ENCODE results near the gene IFIT1B. TPM values are rescaled to one million over a fixed set of nuclear protein-coding genes. Genes with fewer than 3 reads are reported as not detected.

The IFIT1B gene
- total RNA-seq, 2 donors from 2014 or later = not detected

DNA sequence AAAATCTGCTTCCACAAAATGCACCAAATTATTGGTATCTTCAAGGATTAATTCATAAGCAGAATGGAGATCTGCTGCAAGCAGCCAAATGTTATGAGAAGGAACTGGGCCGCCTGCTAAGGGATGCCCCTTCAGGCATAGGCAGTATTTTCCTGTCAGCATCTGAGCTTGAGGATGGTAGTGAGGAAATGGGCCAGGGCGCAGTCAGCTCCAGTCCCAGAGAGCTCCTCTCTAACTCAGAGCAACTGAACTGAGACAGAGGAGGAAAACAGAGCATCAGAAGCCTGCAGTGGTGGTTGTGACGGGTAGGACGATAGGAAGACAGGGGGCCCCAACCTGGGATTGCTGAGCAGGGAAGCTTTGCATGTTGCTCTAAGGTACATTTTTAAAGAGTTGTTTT lies 38.0 kb upstream of the IFIT1B start:
- TF ChIP-seq, protein P1, sequence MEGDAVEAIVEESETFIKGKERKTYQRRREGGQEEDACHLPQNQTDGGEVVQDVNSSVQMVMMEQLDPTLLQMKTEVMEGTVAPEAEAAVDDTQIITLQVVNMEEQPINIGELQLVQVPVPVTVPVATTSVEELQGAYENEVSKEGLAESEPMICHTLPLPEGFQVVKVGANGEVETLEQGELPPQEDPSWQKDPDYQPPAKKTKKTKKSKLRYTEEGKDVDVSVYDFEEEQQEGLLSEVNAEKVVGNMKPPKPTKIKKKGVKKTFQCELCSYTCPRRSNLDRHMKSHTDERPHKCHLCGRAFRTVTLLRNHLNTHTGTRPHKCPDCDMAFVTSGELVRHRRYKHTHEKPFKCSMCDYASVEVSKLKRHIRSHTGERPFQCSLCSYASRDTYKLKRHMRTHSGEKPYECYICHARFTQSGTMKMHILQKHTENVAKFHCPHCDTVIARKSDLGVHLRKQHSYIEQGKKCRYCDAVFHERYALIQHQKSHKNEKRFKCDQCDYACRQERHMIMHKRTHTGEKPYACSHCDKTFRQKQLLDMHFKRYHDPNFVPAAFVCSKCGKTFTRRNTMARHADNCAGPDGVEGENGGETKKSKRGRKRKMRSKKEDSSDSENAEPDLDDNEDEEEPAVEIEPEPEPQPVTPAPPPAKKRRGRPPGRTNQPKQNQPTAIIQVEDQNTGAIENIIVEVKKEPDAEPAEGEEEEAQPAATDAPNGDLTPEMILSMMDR (IDR thresholded peaks at IDR 0.05) = no peak
- H3K4me1 ChIP-seq (ENCODE audit: control insufficient read depth in 1 of 2, low read depth in 2 of 2) = no peaks in the 10 kb centered on the region
- DNase-seq (ENCODE audit: low spot score) (no peak), ATAC-seq (ENCODE audit: insufficient number of reproducible peaks, low FRiP score, low read depth) (no peak)
- H3K36me3 ChIP-seq = peaks cover 6% of the 10 kb centered on the region
- H3K4me3 ChIP-seq = no peak overlapping the region
- H3K27me3 ChIP-seq (replicated peaks; ENCODE audit: insufficient read depth) = no peaks in the 10 kb centered on the region
- H3K9me3 ChIP-seq = no peaks in the 10 kb centered on the region
- no peak overlapping the region for H3K27ac ChIP-seq

DNA sequence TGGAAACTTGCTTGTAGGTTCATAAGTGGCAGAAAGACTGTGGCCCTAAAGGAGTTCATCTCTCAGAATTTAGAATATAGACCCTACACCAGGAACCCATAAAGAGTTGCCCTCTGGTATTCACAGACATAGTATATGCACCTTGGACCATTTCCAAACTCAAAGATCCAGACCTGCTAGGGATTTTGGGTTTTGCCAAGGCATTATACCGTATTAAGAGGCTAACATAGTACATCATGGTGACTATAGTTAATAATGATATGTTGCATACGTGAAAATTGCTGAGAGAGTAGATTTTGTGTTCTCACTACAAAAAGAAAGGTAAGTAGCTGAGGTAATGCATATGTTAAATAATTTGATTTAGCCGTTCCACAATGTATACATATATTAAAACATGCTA lies 36.2 kb upstream of the IFIT1B start:
- no peaks in the 10 kb centered on the region for H3K4me1 ChIP-seq (ENCODE audit: control insufficient read depth in 1 of 2, low read depth in 2 of 2)
- ATAC-seq (ENCODE audit: insufficient number of reproducible peaks, low FRiP score, low read depth) (no peak), DNase-seq (ENCODE audit: low spot score) (no peak)
- no peak overlapping the region for H3K27ac ChIP-seq
- no peaks in the 10 kb centered on the region for H3K9me3 ChIP-seq
- no peaks in the 10 kb centered on the region for H3K27me3 ChIP-seq (replicated peaks; ENCODE audit: insufficient read depth)
- H3K4me3 ChIP-seq = no peak overlapping the region
- TF ChIP-seq, protein P1 (IDR thresholded peaks at IDR 0.05) = no peak
- peaks cover 6% of the 10 kb centered on the region for H3K36me3 ChIP-seq

DNA sequence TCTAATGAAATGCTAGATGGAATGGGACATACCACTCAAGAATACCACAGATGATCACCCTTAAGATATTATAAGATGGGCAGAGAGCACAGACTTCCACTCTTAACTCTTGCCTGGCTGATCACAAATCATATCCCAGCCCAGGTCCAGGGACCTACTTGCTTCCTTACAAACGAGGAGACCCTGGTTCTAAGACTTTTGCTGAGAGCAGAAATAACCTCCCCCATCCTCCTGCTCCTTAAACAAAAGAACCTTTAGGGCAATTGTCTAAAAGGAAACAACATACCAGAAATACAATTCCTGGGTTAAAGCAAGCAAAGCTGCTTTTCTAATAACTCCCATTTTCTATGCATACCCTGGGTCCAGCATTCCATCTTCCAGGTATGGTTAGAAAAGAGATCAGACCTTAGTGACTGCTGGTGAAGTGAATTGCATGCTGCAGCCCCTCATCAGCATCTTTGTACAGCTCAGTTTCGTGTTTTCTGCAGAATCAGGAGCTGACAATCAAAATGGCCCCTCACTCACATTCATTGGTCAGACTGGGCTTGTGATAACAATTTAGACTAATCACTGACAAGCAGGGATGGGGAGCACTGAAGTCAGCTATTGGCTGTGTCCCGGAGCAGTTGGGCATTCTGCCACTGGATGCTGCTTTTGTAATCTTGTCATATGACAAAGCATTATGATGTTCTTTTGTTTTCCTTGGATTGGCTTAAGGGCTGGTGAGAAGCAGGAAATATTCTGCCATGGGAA lies 35.5 kb upstream of the IFIT1B start:
- TF ChIP-seq, protein P1 (IDR thresholded peaks at IDR 0.05) = no peak
- no peak for ATAC-seq (ENCODE audit: insufficient number of reproducible peaks, low FRiP score, low read depth)
- Histone ChIP-seq H3K9me3 (no peaks in the 10 kb centered on the region), H3K36me3 (peaks cover 6% of the 10 kb centered on the region), H3K27me3 (replicated peaks; ENCODE audit: insufficient read depth) (no peaks in the 10 kb centered on the region), H3K4me3 (no peak overlapping the region), H3K4me1 (ENCODE audit: control insufficient read depth in 1 of 2, low read depth in 2 of 2) (peaks cover under 1 to 2% of the 10 kb centered on the region in 2 donors), H3K27ac (no peak overlapping the region)
- DNase-seq (ENCODE audit: low spot score) = no peak

DNA sequence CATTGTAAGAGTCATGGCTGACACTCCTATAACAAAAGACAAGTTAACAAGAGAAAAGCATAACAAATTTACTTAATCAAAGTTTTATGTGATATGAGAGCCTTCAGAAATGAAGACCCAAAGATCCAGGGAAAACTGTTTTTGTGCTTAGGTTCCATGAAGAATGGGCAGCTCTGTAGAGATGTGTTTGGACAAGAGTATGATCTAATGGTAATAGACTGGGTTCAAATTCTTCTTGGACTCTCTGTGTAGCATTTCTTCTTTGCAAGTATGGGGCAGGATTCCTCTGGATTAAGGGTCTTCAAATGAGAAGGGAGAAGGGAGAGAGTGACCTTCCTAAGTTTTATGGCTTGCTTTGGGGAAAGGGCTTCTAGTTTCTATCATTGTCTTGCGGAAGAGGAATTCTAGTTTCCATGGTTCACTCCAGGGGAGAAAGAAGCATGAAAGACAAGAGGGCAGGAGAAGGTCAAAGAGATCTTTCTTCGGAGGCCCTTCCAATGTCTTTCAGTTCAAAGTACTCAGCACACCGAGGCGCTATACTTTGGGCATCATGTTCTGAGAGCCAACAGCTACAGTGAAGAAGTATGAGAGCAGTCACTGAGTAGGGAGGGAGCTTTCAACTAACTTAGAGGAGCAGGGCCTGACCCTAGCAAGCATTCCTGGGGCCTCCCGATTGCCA lies 34.6 kb upstream of the IFIT1B start:
- ATAC-seq (ENCODE audit: insufficient number of reproducible peaks, low FRiP score, low read depth) = no peak
- TF ChIP-seq, protein P1 (IDR thresholded peaks at IDR 0.05) = no peak
- no peak overlapping the region for H3K4me3 ChIP-seq
- no peak overlapping the region for H3K27ac ChIP-seq
- peaks cover 5% of the 10 kb centered on the region for H3K36me3 ChIP-seq
- no peak for DNase-seq (ENCODE audit: low spot score)
- no peaks in the 10 kb centered on the region for H3K27me3 ChIP-seq (replicated peaks; ENCODE audit: insufficient read depth)
- peaks cover 9 to 11% of the 10 kb centered on the region in 2 donors for H3K4me1 ChIP-seq (ENCODE audit: control insufficient read depth in 1 of 2, low read depth in 2 of 2)
- H3K9me3 ChIP-seq = no peaks in the 10 kb centered on the region

DNA sequence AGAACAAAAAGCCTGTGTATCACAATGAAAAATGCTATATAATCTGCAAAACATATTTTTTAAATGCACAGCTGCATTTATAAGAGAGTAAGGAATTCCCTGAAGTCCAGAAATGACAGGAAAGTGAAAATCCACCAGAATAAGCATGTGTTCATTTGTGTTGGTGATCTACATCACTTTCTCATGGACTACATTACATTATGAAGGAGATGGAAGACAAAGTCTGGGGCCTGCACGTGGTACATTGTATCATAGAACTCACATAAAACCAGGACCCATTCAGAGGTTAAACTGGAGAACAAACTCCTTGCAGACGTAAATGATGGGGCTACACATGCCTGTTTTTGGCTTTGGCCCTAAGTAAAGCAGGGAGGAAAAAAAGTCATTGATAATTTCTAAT lies 33.7 kb upstream of the IFIT1B start:
- DNase-seq (ENCODE audit: low spot score) = no peak
- no peaks in the 10 kb centered on the region for H3K27me3 ChIP-seq (replicated peaks; ENCODE audit: insufficient read depth)
- H3K36me3 ChIP-seq = peaks cover 3% of the 10 kb centered on the region
- H3K4me1 ChIP-seq (ENCODE audit: control insufficient read depth in 1 of 2, low read depth in 2 of 2) = peaks cover 13 to 18% of the 10 kb centered on the region in 2 donors
- TF ChIP-seq, protein P1 (IDR thresholded peaks at IDR 0.05) = no peak
- no peak overlapping the region for H3K4me3 ChIP-seq
- H3K27ac ChIP-seq = no peak overlapping the region
- no peaks in the 10 kb centered on the region for H3K9me3 ChIP-seq
- no peak for ATAC-seq (ENCODE audit: insufficient number of reproducible peaks, low FRiP score, low read depth)

Measured in thoracic aorta (tissue), 2 donors.